Caco-2 (cell line): ENCODE data around the gene MOSPD3. TPM values are rescaled to one million over a fixed set of nuclear protein-coding genes. Genes with fewer than 3 reads are reported as not detected.
"Not testable (repeated sequence)": the region's sequence is repeated elsewhere in the genome, so short reads cannot be mapped to it uniquely, and the experiment has no call there.

Source experiments
- BruUV-seq: library from RNA; stranded (reverse); fragments of 400-500 nt; replicated peaks from 2 replicates; lab custom pipeline; 2021; lab: Mats Ljungman, UMichigan
- CTCF ChIA-PET: fragments of 300-600 bp; sonication (Branson Sonifier 250); formaldehyde crosslinking; loops from one replicate; lab custom pipeline; 2022; ENCODE audit warnings: antibody characterized with exemption; lab: Charles Lee
- POLR2A ChIA-PET: fragments of 300-600 bp; sonication (Branson Sonifier 250); formaldehyde crosslinking; loops from one replicate; lab custom pipeline; 2022; ENCODE audit warnings: antibody characterized with exemption; lab: Charles Lee
- DNase-seq, 2 experiments: peaks; one replicate each; pipeline versions ENCODE4 v3.0.0 to v3.0.0-alpha.2; 2020 to 2022
- H3K27me3 ChIP-seq: replicated peaks from 2 replicates; pipeline ENCODE4 v1.6.0; 2011; ENCODE audit warnings: low read length; ENCODE audit not compliant: control insufficient read depth, insufficient read depth
- H3K36me3 ChIP-seq: 2 replicates; pipeline ENCODE4 v1.5.1; 2011; ENCODE audit warnings: low read length; ENCODE audit not compliant: control insufficient read depth, insufficient read depth
- H3K4me1 ChIP-seq: fragments of 250-450 bp; sonication (Bioruptor Pico); 2 replicates; pipeline ENCODE4 v1.5.1; 2020; ENCODE audit warnings: mild to moderate bottlenecking
- H3K4me3 ChIP-seq: 2 replicates; pipeline ENCODE4 v1.5.1; 2011; ENCODE audit warnings: low read depth, mild to moderate bottlenecking, control low read depth, low read length
- H3K9me3 ChIP-seq: fragments of 250-450 bp; sonication (Bioruptor Pico); 2 replicates; pipeline ENCODE4 v1.5.1; 2020; ENCODE audit warnings: mild to moderate bottlenecking, moderate library complexity
- H3K27ac Mint-ChIP-seq: one replicate; pipeline ENCODE4 v1.8.0; 2022; ENCODE audit warnings: mixed read lengths; ENCODE audit not compliant: unreplicated experiment
- H3K27me3 Mint-ChIP-seq: one replicate; pipeline ENCODE4 v1.8.0; 2022; ENCODE audit warnings: mixed read lengths; ENCODE audit not compliant: insufficient read depth, unreplicated experiment
- H3K36me3 Mint-ChIP-seq: one replicate; pipeline ENCODE4 v1.8.0; 2022; ENCODE audit warnings: mild to moderate bottlenecking, mixed read lengths; ENCODE audit not compliant: insufficient read depth, unreplicated experiment
- H3K4me1 Mint-ChIP-seq: one replicate; pipeline ENCODE4 v1.8.0; 2022; ENCODE audit warnings: low read depth, mixed read lengths; ENCODE audit not compliant: unreplicated experiment
- H3K4me3 Mint-ChIP-seq: one replicate; pipeline ENCODE4 v1.8.0; 2022; ENCODE audit warnings: mild to moderate bottlenecking, moderate library complexity, mixed read lengths; ENCODE audit not compliant: unreplicated experiment
- H3K9me3 Mint-ChIP-seq: one replicate; pipeline ENCODE4 v1.8.0; 2022; ENCODE audit warnings: mixed read lengths; ENCODE audit not compliant: unreplicated experiment
- intact Hi-C: fragments of 100-400 bp; cut with micrococcal nuclease; formaldehyde crosslinking; loops from one replicate; pipeline ENCODE4 v1.10.0; 2022; ENCODE audit not compliant: unreplicated experiment
- total RNA-seq: library from RNA; stranded (reverse); gene quantifications from 2 replicates; pipeline ENCODE4 v1.2.3, GENCODE V29; 2022
- TF ChIP-seq, protein P1 (sequence below), 2 experiments: fragments of 200-600 bp in 1 of 2; IDR thresholded peaks; 1 replicate in 1 of 2; 2 replicates in 1 of 2; pipeline versions ENCODE4 v1.5.1 to v1.8.0; 2011 to 2022; ENCODE audit warnings: antibody characterized with exemption in 1 of 2, control low read depth in 1 of 2, inconsistent platforms in 1 of 2, low read depth in 1 of 2, low read length in 1 of 2, mild to moderate bottlenecking in 1 of 2, moderate library complexity in 1 of 2; ENCODE audit not compliant: insufficient read depth in 1 of 2, severe bottlenecking in 1 of 2, unreplicated experiment in 1 of 2

Gene MOSPD3
- total RNA-seq, 1 experiment from 2014 or later = 24.7 TPM

DNA sequence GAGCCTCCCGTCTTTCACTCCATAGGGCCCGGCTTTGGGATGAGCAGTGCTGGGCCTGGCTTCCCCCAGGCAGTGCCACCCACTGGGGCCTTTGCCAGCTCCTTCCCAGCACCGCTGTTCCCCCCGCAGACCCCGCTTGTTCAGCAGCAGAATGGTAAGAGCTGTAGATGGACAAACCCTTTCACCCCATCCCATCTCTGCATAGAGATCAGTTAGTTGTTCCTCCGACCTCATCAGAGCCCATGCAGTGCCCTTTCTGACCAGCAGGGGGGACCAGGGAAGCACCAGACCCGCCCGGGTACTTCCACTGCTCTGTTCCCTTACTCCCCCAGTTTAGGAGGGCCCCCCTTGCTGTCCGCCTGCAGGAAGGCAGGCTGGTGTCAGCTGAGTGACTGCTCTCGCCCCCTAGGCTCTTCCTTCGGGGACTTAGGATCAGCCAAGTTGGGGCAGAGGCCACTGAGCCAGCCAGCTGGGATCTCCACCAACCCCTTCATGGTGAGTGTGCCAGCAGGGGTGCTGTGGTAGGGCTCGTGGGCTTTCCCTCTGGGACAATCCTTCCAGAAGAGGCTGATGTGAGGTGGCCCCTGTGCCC is 48.4 kb upstream of the MOSPD3 start:
- Mint-ChIP-seq H3K27me3 (no peaks in the 10 kb centered on the region), H3K9me3 (no peaks in the 10 kb centered on the region), H3K4me3 (no peak overlapping the region), H3K4me1 (peaks cover 7% of the 10 kb centered on the region), H3K36me3 (peaks cover 49% of the 10 kb centered on the region), H3K27ac (peak overlapping the region; percentile 66)
- peaks cover 11% of the 10 kb centered on the region; the same call in 1 of the 2 replicates for H3K4me1 ChIP-seq
- H3K4me3 ChIP-seq = no peak overlapping the region
- BruUV-seq = no TSS peak
- CTCF ChIA-PET = interaction anchor here (0.6 to 3.1 kb wide), 2 partner anchors 22 to 126 kb away, joined by 3 to 15 read pairs; partner anchors contain the start of genes FBXO24 and LRCH4
- no peaks in the 10 kb centered on the region for H3K9me3 ChIP-seq
- no peaks in the 10 kb centered on the region; the same call in 1 of the 2 replicates for H3K36me3 ChIP-seq
- intact Hi-C loops = no loop called here
- TF ChIP-seq, protein P1, sequence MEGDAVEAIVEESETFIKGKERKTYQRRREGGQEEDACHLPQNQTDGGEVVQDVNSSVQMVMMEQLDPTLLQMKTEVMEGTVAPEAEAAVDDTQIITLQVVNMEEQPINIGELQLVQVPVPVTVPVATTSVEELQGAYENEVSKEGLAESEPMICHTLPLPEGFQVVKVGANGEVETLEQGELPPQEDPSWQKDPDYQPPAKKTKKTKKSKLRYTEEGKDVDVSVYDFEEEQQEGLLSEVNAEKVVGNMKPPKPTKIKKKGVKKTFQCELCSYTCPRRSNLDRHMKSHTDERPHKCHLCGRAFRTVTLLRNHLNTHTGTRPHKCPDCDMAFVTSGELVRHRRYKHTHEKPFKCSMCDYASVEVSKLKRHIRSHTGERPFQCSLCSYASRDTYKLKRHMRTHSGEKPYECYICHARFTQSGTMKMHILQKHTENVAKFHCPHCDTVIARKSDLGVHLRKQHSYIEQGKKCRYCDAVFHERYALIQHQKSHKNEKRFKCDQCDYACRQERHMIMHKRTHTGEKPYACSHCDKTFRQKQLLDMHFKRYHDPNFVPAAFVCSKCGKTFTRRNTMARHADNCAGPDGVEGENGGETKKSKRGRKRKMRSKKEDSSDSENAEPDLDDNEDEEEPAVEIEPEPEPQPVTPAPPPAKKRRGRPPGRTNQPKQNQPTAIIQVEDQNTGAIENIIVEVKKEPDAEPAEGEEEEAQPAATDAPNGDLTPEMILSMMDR (IDR thresholded peaks at IDR 0.05; ENCODE audit: insufficient read depth in 1 of 2, low read depth in 1 of 2, low read length in 1 of 2, severe bottlenecking in 1 of 2, unreplicated experiment in 1 of 2) = peak; percentile 92 to 95
- no peaks in the 10 kb centered on the region for H3K27me3 ChIP-seq
- DNase-seq = peak; percentile 77 to 84
- POLR2A ChIA-PET = interaction anchor here (0.6 to 1.1 kb wide), 3 partner anchors 20 to 75 kb away, joined by 3 read pairs; partner anchors contain the start of gene MOSPD3

DNA sequence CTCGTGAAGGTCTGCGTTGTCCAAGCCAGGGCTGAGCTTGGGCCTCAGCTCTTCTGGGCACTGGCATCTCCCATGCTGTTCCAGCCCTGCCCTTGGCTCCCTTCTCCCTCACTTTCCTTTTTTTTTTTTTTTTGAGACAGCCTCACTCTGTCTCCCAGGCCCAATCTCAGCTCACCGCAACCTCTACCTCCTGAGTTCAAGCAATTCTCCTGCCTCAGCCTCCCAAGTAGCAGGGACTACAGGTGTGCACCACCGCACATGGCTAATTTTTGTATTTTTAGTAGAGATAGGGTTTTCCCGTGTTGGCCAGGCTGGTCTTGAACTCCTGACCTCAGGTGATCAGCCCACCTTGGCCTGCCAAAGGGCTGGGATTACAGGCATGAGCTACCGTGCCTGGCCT is 47.9 kb upstream of the MOSPD3 start:
- H3K4me3 Mint-ChIP-seq, H3K36me3 ChIP-seq, H3K9me3 ChIP-seq, DNase-seq, intact Hi-C loops, H3K27me3 Mint-ChIP-seq, H3K4me1 Mint-ChIP-seq, H3K4me1 ChIP-seq, H3K4me3 ChIP-seq, BruUV-seq, H3K9me3 Mint-ChIP-seq, H3K27me3 ChIP-seq: not testable (repeated sequence)
- ChIA-PET POLR2A (interaction anchor here (0.6 to 1.1 kb wide), 3 partner anchors 20 to 76 kb away, joined by 3 read pairs; partner anchors contain the start of gene MOSPD3), CTCF (interaction anchor here (3.1 kb wide), 1 partner anchor 22 kb away, joined by 15 read pairs; the partner anchor contains the start of genes FBXO24 and LRCH4)
- Mint-ChIP-seq H3K27ac (peak overlapping the region; percentile 66), H3K36me3 (peaks cover 54% of the 10 kb centered on the region)

- Mint-ChIP-seq H3K27me3 (no peaks in the 10 kb centered on the region), H3K36me3 (peaks cover 55% of the 10 kb centered on the region), H3K9me3 (no peaks in the 10 kb centered on the region), H3K27ac (peak overlapping the region; percentile 66), H3K4me1 (peaks cover 7% of the 10 kb centered on the region), H3K4me3 (no peak overlapping the region)
- DNase-seq = no peak
- Histone ChIP-seq H3K36me3 (no peaks in the 10 kb centered on the region; the same call in 1 of the 2 replicates), H3K4me3 (no peak overlapping the region), H3K27me3 (no peaks in the 10 kb centered on the region), H3K4me1 (peaks cover 9% of the 10 kb centered on the region; the same call in 1 of the 2 replicates), H3K9me3 (no peaks in the 10 kb centered on the region)
- ChIA-PET CTCF (interaction anchor here (0.7 to 3.1 kb wide), 2 partner anchors 21 to 24 kb away, joined by 3 to 15 read pairs; partner anchors contain the start of genes FBXO24 and LRCH4), POLR2A (interaction anchor here (0.5 kb wide), 1 partner anchor 462 kb away, joined by 3 read pairs; no protein-coding TSS in a partner anchor)
- intact Hi-C loops = no loop called here
- TF ChIP-seq, protein P1 (IDR thresholded peaks at IDR 0.05; ENCODE audit: insufficient read depth in 1 of 2, low read depth in 1 of 2, low read length in 1 of 2, severe bottlenecking in 1 of 2, unreplicated experiment in 1 of 2) = no peak
- BruUV-seq = TSS peak; percentile 13
Measured at GRCh38 chr7:100565133-100565571, 47.2 kb upstream of the MOSPD3 start.
